HG03469 (cell line): ENCODE measurements around the gene CD72.

ENCODE experiments used
- ATAC-seq: cut with Tn5 transposase; IDR thresholded peaks from one replicate; pipeline ENCODE4 v1.9.1; 2021; ENCODE audit warnings: mild to moderate bottlenecking, moderate library complexity, moderate number of reproducible peaks; ENCODE audit not compliant: unreplicated experiment

The CD72 gene

GRCh38 chr9:35560625-35561337 lies 57.4 kb downstream of the CD72 start:
- ATAC-seq, result no peak
